OCI-LY7 (cell line): ENCODE data around the gene CDK19. TPM values are rescaled to one million over a fixed set of nuclear protein-coding genes. Genes with fewer than 3 reads are reported as not detected.

Experiments used
- BruUV-seq: library from RNA; stranded (reverse); fragments of 400-500 nt; replicated peaks from 2 replicates; lab custom pipeline; 2021; lab: Mats Ljungman, UMichigan
- CTCF ChIA-PET: fragments of 300-600 bp; sonication (Branson Sonifier 250); formaldehyde crosslinking; loops from one replicate; lab custom pipeline; 2022; ENCODE audit warnings: antibody characterized with exemption; ENCODE audit not compliant: unreplicated experiment; lab: Charles Lee
- POLR2A ChIA-PET: fragments of 300-600 bp; sonication (Branson Sonifier 250); formaldehyde crosslinking; loops from one replicate; lab custom pipeline; 2022; ENCODE audit warnings: antibody characterized with exemption; lab: Charles Lee
- DNase-seq: peaks from one replicate; pipeline ENCODE4 v3.0.0-alpha.2; 2015; ENCODE audit warnings: low spot score
- H2AFZ ChIP-seq: fragments of 200-600 bp; sonication (generic), shearing (Covaris generic); 2 replicates; pipeline ENCODE4 v1.6.1; 2014; ENCODE audit warnings: mild to moderate bottlenecking, antibody characterized with exemption, low read length, moderate library complexity
- H3K27ac ChIP-seq: fragments of 200-600 bp; sonication (generic); 2 replicates; pipeline ENCODE4 v1.5.1; 2014; ENCODE audit warnings: mixed run types, low read depth, mild to moderate bottlenecking, moderate library complexity, low read length, inconsistent platforms; ENCODE audit not compliant: poor library complexity, severe bottlenecking
- H3K36me3 ChIP-seq: fragments of 200-600 bp; sonication (generic); 2 replicates; pipeline ENCODE4 v1.6.1; 2014; ENCODE audit warnings: mild to moderate bottlenecking, antibody characterized with exemption, low read length, moderate library complexity, mixed read lengths; ENCODE audit not compliant: insufficient read depth
- H3K4me1 ChIP-seq: fragments of 200-600 bp; sonication (generic); 2 replicates; pipeline ENCODE4 v1.5.1; 2014; ENCODE audit warnings: mild to moderate bottlenecking, low read length; ENCODE audit not compliant: insufficient read depth, poor library complexity, severe bottlenecking
- H3K4me2 ChIP-seq: fragments of 200-600 bp; sonication (generic); 2 replicates; pipeline ENCODE4 v1.6.1; 2014; ENCODE audit warnings: mild to moderate bottlenecking, low read length
- H3K4me3 ChIP-seq: fragments of 200-600 bp; sonication (generic); 2 replicates; pipeline ENCODE4 v1.5.1; 2014; ENCODE audit warnings: mild to moderate bottlenecking, low read depth, low read length; ENCODE audit not compliant: poor library complexity, severe bottlenecking
- H3K79me2 ChIP-seq: fragments of 200-600 bp; sonication (generic); 2 replicates; pipeline ENCODE4 v1.6.1; 2016; ENCODE audit warnings: low read depth, mild to moderate bottlenecking, low read length, moderate library complexity, mixed read lengths; ENCODE audit not compliant: insufficient read depth
- H3K9me2 ChIP-seq: fragments of 200-600 bp; sonication (generic); 2 replicates; pipeline ENCODE4 v1.6.1; 2016; ENCODE audit warnings: mild to moderate bottlenecking, low read length, mixed read lengths; ENCODE audit not compliant: insufficient read depth
- H3K9me3 ChIP-seq: fragments of 200-600 bp; sonication (generic); 2 replicates; pipeline ENCODE4 v1.6.1; 2014; ENCODE audit warnings: mild to moderate bottlenecking, mixed run types, low read length, mixed read lengths
- H4K20me1 ChIP-seq: fragments of 200-600 bp; sonication (generic); 2 replicates; pipeline ENCODE4 v1.6.1; 2014; ENCODE audit warnings: mild to moderate bottlenecking, antibody characterized with exemption, low read length, moderate library complexity, mixed read lengths; ENCODE audit not compliant: insufficient read depth
- EZH2phosphoT487 ChIP-seq: fragments of 200-600 bp; sonication (generic); IDR thresholded peaks from 2 replicates; pipeline ENCODE4 v1.6.1; 2018; ENCODE audit warnings: low read depth, borderline replicate concordance, mild to moderate bottlenecking, mixed run types, antibody characterized with exemption, low read length, moderate library complexity, mixed read lengths
- intact Hi-C: fragments of 100-400 bp; cut with micrococcal nuclease; formaldehyde crosslinking; loops from one replicate; pipeline ENCODE4 v1.10.0; 2022; ENCODE audit not compliant: unreplicated experiment
- total RNA-seq, 2 experiments: library from RNA; depleted of rRNA in 1 of 2; stranded (reverse); fragments of >200 nt in 1 of 2; shearing (Covaris generic) in 1 of 2; gene quantifications; 2 replicates each; pipeline ENCODE4 v1.2.3, GENCODE V29; 2014 to 2022
- TF ChIP-seq, protein P1 (sequence below): fragments of 200-600 bp; sonication (generic); conservative IDR thresholded peaks from 2 replicates; pipeline ENCODE4 v1.5.1; 2014; ENCODE audit warnings: mild to moderate bottlenecking, antibody characterized with exemption, low read length, moderate library complexity, mixed read lengths

Gene CDK19
- total RNA-seq, 2 experiments from 2014 or later = 15.4 to 35.6 TPM

- no peak for DNase-seq
- no peaks in the 10 kb centered on the region for H3K9me3 ChIP-seq
- TF ChIP-seq, protein P1, sequence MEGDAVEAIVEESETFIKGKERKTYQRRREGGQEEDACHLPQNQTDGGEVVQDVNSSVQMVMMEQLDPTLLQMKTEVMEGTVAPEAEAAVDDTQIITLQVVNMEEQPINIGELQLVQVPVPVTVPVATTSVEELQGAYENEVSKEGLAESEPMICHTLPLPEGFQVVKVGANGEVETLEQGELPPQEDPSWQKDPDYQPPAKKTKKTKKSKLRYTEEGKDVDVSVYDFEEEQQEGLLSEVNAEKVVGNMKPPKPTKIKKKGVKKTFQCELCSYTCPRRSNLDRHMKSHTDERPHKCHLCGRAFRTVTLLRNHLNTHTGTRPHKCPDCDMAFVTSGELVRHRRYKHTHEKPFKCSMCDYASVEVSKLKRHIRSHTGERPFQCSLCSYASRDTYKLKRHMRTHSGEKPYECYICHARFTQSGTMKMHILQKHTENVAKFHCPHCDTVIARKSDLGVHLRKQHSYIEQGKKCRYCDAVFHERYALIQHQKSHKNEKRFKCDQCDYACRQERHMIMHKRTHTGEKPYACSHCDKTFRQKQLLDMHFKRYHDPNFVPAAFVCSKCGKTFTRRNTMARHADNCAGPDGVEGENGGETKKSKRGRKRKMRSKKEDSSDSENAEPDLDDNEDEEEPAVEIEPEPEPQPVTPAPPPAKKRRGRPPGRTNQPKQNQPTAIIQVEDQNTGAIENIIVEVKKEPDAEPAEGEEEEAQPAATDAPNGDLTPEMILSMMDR = no peak
- no peak for TF ChIP-seq EZH2phosphoT487
- no peaks in the 10 kb centered on the region for H3K36me3 ChIP-seq
- no peak overlapping the region for H3K4me2 ChIP-seq
- intact Hi-C loops = no loop called here
- H3K9me2 ChIP-seq = no peaks in the 10 kb centered on the region
- H2AFZ ChIP-seq = no peak overlapping the region
- H3K27ac ChIP-seq = no peak overlapping the region
- CTCF ChIA-PET = no interaction called here
- no peaks in the 10 kb centered on the region for H4K20me1 ChIP-seq
- POLR2A ChIA-PET = no interaction called here
- H3K4me1 ChIP-seq = no peaks in the 10 kb centered on the region
- no TSS peak for BruUV-seq
- no peaks in the 10 kb centered on the region for H3K79me2 ChIP-seq
- H3K4me3 ChIP-seq = no peak overlapping the region
These were observed 251.6 kb downstream of the CDK19 start for GRCh38 chr6:110563711-110564110.

GRCh38 chr6:110562316-110562915 is 252.9 kb downstream of the CDK19 start:
- no peak overlapping the region for H2AFZ ChIP-seq
- no peak for DNase-seq
- H3K4me3 ChIP-seq = no peak overlapping the region
- POLR2A ChIA-PET = interaction anchor here (0.6 to 1.3 kb wide), 3 partner anchors 9 to 1164 kb away, joined by 3 to 5 read pairs (median 3); no protein-coding TSS in a partner anchor
- H3K9me3 ChIP-seq = no peaks in the 10 kb centered on the region
- no peak overlapping the region for H3K4me2 ChIP-seq
- TF ChIP-seq EZH2phosphoT487 = no peak
- TF ChIP-seq, protein P1 = no peak
- H3K79me2 ChIP-seq = no peaks in the 10 kb centered on the region
- CTCF ChIA-PET = no interaction called here
- no peaks in the 10 kb centered on the region for H3K9me2 ChIP-seq
- BruUV-seq = no TSS peak
- H3K36me3 ChIP-seq = no peaks in the 10 kb centered on the region
- intact Hi-C loops = no loop called here
- no peak overlapping the region for H3K27ac ChIP-seq
- no peaks in the 10 kb centered on the region for H4K20me1 ChIP-seq
- no peaks in the 10 kb centered on the region for H3K4me1 ChIP-seq

DNA sequence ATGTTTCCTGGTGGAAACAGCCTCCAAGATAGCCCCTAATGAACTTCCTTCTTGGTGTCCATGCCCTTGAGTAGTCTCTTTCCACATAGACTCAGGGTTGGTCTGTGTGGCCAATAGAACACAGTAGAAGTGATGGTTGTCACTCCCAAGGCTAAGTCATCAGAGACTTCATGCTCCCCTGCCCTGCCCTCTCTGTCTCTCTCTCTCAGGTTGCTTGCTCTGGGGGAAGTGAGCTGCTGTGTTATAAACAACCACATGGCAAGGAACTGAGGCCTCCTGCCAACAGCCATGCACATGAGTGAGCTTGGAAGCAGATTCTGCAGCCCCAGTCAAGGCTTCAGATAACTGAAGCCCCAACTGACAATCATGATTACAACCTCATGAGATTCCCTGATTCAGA is 253.6 kb downstream of the CDK19 start:
- intact Hi-C loops = no loop called here
- Histone ChIP-seq H3K9me2 (no peaks in the 10 kb centered on the region), H4K20me1 (no peaks in the 10 kb centered on the region), H3K4me2 (no peak overlapping the region), H3K4me3 (no peak overlapping the region), H3K27ac (no peak overlapping the region), H3K4me1 (no peaks in the 10 kb centered on the region), H3K36me3 (no peaks in the 10 kb centered on the region), H2AFZ (no peak overlapping the region), H3K9me3 (no peaks in the 10 kb centered on the region), H3K79me2 (no peaks in the 10 kb centered on the region)
- ChIA-PET CTCF (no interaction called here), POLR2A (interaction anchor here (0.6 to 1.3 kb wide), 2 partner anchors 10 to 140 kb away, joined by 3 to 5 read pairs; no protein-coding TSS in a partner anchor)
- BruUV-seq = no TSS peak
- no peak for DNase-seq
- no peak for TF ChIP-seq EZH2phosphoT487
- TF ChIP-seq, protein P1 = no peak
